ENCODE results near the gene FCER2.

Gene FCER2

GRCh38 chr19:7676376-7676775, 25.6 kb downstream of the FCER2 start:
- no peak for DNase-seq

DNA sequence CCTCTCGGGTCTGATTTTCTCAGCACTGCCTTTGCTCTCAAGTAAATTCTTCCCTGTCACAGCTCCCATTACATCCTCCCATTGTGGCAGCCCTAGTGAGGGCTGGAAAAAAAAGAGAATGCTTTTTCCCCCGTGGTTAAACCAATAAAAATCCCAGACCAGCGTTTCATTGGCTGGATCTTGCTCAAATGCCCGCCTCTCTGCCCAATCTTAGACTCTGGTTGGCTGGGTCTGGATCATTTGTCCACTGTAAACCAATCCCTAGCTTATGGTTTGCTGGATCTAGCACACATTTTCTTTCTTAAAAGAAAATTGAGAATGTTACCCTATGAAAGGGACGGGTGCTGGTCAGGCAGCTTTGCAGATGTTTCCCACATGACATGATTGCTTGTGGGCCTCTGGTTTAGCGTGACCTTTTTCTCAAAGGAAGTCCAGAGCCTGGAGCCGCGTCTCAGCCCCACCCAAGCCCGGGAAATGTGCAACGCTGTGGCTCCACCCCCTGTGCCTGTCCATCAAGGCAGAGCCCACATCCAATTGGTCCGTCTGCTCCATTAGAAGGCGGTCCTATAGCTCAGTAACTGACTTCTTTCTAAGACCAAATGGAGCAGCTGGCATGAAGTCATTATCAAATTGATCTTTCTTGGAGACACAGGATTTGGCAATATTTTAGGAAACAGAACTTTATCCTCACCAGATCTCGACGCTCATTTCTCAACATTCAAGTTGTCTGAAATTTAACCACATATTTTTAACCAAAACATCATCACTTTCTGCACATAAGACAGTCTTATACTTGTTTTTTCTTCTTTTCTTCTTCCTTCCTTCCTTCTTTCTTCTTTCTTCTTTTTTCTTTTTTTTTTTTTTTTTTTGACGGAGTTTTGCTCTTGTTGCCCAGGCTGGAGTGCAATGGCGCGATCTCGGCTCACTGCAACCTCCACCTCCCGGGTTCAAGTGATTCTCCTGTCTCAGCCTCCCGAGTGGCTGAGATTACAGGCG, 27.6 kb downstream of the FCER2 start:
- DNase-seq = no peak

GRCh38 chr19:7672522-7672921, 29.4 kb downstream of the FCER2 start:
- DNase-seq = no peak

GRCh38 chr19:7670790-7671189, 31.1 kb downstream of the FCER2 start:
- no peak for DNase-seq

- DNase-seq = no peak
Measured at GRCh38 chr19:7670150-7670783, 31.7 kb downstream of the FCER2 start.

DNA sequence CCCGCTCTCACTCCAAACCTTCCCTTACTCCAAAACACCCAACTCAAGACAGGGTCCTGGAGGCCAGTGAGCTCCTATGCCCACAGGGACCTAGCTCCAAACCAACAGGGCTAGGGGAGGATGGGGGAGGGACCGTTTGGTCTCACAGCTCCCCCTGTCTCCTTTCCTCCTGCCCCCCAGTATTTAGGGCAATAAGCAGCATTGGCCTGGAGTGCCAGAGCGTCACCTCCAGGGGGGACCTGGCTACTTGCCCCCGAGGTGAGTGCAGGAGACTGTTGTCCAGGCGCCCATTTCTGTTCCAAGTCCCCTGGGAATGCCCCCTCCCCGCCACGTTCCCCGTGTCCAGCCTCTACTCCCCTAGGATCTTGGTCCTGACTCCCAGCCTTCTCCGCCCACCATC, 32.3 kb downstream of the FCER2 start:
- DNase-seq = no peak

- DNase-seq = no peak
Measured at GRCh38 chr19:7668842-7669241, 33.1 kb downstream of the FCER2 start, which contains the start of gene RETN. TSS of gene RETN (plus strand) at chr19:7669049. CDS start at chr19:7669327, 278 bp downstream.

DNA sequence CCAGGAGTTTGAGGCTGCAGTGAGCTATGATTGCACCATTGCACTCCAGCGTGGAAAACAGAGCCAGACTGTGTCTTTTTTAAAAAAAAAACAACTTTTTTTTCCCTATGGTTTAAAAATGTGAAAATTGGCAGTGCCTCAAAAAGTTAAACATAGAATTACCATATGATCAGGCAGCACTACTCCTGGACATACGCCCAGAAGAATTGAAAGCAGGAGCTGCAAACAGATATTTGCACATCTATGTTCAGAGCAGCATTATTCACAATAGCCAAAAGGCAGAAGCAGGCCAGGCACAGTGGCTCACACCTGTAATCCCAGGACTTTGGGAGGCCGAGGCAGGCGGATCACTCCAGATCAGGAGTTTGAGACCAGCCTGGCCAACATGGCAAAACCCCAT, 36.9 kb downstream of the FCER2 start:
- DNase-seq = no peak

GRCh38 chr19:7663706-7664105, 38.2 kb downstream of the FCER2 start:
- no peak for DNase-seq

DNA sequence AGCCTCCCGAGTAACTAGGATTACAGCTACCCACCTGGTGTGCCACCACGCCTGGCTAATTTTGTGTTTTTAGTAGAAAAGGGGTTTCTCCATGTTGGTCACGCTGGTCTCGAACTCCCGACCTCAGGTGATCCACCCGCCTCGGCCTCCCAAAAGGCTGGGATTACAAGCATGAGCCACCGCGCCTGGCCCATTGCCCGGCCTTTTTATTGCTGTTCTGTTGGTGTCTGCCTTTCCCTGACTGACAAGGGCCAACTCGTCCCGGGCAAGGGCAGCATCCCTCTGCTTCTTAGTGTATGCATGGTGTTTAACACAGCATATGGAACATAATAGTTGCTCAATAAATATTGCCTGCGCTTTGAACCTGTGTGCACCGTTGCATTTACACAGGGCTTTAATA, 39.3 kb downstream of the FCER2 start:
- no peak for DNase-seq

- DNase-seq = no peak
Measured at GRCh38 chr19:7661744-7662538, 40.0 kb downstream of the FCER2 start.

GRCh38 chr19:7658219-7658686, 43.7 kb downstream of the FCER2 start:
- DNase-seq = no peak

DNA sequence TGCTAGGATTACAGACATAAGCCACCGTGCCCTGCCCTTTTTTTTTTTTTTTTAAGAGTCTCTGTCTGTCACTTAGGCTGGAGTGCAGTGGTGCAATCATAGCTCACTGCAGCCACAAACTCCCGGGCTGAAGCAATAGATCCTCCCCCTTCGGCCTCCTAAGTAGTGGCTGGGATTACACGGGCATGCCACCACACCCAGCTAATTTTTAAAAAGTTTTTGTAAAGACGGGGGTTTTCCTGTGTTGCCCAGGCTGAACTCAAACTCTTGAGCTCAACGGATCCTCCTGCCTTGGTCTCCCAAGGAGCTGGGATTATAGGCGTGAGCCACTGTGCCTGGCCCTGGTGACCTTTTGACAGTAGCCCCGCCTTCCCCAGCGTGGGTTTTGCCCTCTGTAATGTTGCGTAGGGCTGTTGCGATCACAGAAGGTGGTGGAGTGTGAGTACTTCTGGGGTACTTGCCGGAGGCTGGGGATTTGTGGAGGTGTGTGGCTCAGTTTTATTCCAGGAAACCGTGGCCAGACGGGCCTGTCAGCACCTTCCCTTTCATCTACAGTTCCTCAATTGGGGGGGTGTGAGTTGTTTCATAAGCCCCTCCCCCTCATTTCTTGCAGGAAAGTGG, 44.7 kb downstream of the FCER2 start:
- no peak for DNase-seq

DNA sequence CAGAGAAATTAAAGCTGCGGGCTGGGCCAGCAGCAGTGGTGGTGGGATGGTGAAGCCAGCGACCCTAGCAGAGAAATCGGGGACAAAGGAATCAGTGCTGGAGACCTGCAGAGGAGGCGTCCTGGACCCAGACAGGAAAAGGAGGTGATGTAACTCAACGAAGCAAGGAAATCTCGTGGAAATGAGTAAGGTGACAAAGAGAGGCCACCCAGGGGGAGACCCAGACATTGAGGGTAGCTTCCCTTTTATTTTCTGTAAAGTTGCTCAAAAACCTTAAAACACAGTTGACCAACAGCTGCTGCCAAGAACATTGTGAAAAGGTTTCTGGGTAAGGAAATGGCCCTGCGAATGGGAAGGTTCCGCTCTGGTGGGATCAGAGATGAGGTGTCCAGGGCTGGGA, 46.4 kb downstream of the FCER2 start:
- DNase-seq = no peak

GRCh38 chr19:7654401-7654800, 47.5 kb downstream of the FCER2 start:
- no peak for DNase-seq

GRCh38 chr19:7652061-7652641, 49.8 kb downstream of the FCER2 start:
- peak; percentile 59 to 85 (median 70) for DNase-seq

GRCh38 chr19:7650148-7650547, 51.8 kb downstream of the FCER2 start:
- DNase-seq = no peak

GRCh38 chr19:7648265-7649014, 53.5 kb downstream of the FCER2 start:
- DNase-seq = no peak

- no peak for DNase-seq
Measured at GRCh38 chr19:7647156-7647555, 54.8 kb downstream of the FCER2 start.

DNA sequence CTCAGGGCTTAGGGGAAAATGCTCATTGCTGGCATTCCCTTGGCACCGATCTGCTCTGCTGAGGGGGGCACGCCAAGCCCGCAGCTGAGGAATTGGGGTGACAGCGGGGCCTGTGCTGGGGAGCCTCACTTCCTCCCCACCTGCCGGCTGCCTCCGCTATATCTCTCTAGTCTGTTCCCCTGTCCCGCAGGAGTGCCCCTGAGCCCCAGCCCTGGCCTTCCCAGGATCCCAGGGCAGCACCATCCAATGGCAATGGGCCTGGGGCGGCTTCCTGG, 55.6 kb downstream of the FCER2 start:
- no peak for DNase-seq

- no peak for DNase-seq
Measured at GRCh38 chr19:7645656-7646425, 56.1 kb downstream of the FCER2 start.

All from activated CD4-positive, CD25-positive, alpha-beta regulatory T cell (primary cell).